ENCODE results near the gene SLC43A1.

SLC43A1 gene

DNA sequence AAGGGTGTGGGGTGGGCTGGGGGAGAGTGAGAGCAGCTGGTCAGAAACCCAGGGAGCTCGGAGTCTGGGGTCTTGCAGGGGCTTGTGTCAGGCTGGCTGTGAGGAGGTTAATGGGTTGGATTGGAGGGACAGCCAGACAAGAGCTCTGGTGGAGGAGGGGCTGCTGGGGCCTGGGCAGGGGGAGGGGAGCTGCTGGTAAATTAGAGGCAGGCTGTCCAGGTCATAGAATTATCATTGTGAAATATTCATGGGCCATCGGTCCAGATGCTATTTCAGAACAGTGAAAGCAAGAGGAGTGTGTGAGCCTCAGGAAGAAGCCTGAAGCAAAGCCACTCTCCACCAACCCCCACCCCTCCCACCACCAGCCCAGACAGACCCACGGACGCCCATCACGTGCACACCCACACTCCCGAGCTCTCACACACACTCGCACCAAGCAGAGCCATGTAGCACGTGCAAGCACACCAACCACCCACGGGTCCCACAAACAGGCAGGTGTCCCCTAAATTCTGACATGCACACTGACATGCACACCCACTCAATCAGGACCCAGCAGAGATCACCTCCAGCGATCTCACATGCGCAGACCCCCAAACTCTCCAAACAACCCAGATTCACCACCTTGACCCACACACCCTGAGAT lies 36.4 kb downstream of the SLC43A1 start:
- H3K9me3 ChIP-seq (ENCODE audit: control insufficient read depth, low read length) = no peaks in the 10 kb centered on the region
- no peaks in the 10 kb centered on the region for H3K36me3 ChIP-seq (ENCODE audit: control insufficient read depth, insufficient read depth, low read length)
- no peak overlapping the region for H3K27ac ChIP-seq (ENCODE audit: insufficient read depth, low read depth, low read length, poor library complexity, severe bottlenecking)
- WGBS, 2 experiments = 74 to 76% methylated on average over 11 of the region's 11 CpGs
- peaks cover 86% of the 10 kb centered on the region for H3K27me3 ChIP-seq (ENCODE audit: control insufficient read depth, insufficient read depth, low read length, poor library complexity, severe bottlenecking)
- H3K4me3 ChIP-seq (ENCODE audit: insufficient read depth, low read depth, low read length) = no peak overlapping the region
- H3K4me1 ChIP-seq (ENCODE audit: control insufficient read depth, insufficient read depth, low read length) = no peaks in the 10 kb centered on the region

DNA sequence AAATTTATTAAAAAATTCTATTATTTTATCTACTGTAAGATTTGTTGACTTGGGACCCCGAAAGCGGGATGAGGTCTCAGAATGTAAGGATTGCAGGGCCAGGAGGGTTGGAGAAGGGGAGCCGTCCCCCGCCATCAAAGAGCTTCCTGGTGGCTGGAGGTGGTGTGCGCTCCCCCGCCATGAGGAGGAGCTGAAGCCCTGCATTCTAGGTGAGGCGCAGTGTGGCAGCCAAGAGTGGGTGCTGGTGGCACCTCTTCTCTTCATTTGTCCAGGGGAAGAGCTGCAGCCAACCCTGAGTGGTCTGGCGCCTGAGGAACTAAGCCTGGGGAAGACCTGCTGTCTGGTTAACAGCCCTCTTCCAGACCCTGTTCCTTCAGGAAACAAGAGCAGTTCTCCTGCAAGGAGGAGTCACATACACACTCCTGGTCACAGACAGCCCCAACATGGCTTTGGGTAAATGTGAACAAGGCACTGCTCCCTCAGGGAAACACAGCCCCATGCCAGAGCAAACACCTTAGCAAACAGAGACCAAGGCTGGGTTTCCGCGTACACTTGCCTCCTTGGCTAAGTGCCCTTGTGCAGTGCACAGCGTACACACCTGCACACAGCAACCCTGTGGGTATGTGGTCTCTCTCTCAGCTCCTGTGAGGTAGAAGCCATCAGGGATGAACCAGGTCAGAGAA lies 37.9 kb downstream of the SLC43A1 start:
- Histone ChIP-seq H3K4me1 (ENCODE audit: control insufficient read depth, insufficient read depth, low read length) (no peaks in the 10 kb centered on the region), H3K36me3 (ENCODE audit: control insufficient read depth, insufficient read depth, low read length) (no peaks in the 10 kb centered on the region), H3K4me3 (ENCODE audit: insufficient read depth, low read depth, low read length) (no peak overlapping the region), H3K9me3 (ENCODE audit: control insufficient read depth, low read length) (no peaks in the 10 kb centered on the region), H3K27me3 (ENCODE audit: control insufficient read depth, insufficient read depth, low read length, poor library complexity, severe bottlenecking) (peaks cover 78% of the 10 kb centered on the region), H3K27ac (ENCODE audit: insufficient read depth, low read depth, low read length, poor library complexity, severe bottlenecking) (no peak overlapping the region)
- 92 to 94% methylated on average over 11 of the region's 11 CpGs for WGBS, 2 experiments

DNA sequence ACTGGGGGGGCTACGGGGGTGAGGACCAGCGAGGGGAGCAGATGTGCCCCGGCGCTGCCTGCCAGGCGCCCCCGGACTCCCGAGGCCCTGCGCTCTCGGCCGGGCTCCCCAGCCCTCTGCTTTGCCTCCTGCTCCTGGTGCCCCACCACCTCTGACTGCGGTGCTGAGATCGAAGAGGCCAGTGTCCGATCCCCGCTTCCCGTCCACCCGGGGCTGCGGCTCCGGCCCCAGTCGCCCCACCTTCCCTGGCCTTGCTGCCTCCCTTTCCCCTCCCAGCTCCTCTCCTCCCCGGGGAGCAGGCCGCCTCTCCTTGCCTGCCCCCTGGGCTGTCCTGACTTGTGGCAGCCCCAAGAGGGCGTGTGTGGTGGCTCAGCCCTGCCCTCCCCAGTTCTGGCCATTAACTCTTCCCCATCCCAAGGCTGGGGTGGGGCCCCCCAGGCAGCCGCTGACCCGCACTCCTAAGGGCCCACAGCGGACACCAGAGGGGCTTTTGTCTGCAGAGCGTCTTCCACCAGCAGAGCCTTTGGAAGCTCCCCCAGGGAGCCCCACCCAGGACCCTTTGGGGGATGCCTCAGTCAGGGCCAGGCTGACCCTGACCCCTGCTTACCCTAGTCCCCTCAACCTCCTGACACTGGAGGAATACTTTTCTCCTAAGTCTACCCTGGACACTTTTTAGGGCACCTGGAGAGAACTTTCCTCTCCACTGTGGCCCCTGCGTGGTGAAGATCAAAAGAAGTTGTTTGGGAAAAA lies 38.6 kb downstream of the SLC43A1 start:
- H3K4me3 ChIP-seq (ENCODE audit: insufficient read depth, low read depth, low read length) = peak overlapping the region; percentile 22
- 13 to 14% methylated on average over 26 to 27 of the region's 27 CpGs for WGBS, 2 experiments

DNA sequence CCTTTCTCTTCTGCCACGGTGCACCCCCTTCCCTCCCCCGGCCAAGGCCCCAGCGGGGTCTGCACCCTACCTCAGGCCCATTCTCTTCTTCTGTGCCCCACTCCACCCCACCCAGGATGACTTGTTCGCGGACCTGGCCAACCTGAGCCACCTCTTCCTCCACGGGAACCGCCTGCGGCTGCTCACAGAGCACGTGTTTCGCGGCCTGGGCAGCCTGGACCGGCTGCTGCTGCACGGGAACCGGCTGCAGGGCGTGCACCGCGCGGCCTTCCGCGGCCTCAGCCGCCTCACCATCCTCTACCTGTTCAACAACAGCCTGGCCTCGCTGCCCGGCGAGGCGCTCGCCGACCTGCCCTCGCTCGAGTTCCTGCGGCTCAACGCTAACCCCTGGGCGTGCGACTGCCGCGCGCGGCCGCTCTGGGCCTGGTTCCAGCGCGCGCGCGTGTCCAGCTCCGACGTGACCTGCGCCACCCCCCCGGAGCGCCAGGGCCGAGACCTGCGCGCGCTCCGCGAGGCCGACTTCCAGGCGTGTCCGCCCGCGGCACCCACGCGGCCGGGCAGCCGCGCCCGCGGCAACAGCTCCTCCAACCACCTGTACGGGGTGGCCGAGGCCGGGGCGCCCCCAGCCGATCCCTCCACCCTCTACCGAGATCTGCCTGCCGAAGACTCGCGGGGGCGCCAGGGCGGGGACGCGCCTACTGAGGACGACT lies 39.3 kb downstream of the SLC43A1 start:
- peak overlapping the region; percentile 22 for H3K4me3 ChIP-seq (ENCODE audit: insufficient read depth, low read depth, low read length)
- no peaks in the 10 kb centered on the region for H3K9me3 ChIP-seq (ENCODE audit: control insufficient read depth, low read length)
- no peaks in the 10 kb centered on the region for H3K36me3 ChIP-seq (ENCODE audit: control insufficient read depth, insufficient read depth, low read length)
- 6% methylated on average over 80 of the region's 80 CpGs for WGBS, 2 experiments
- H3K27me3 ChIP-seq (ENCODE audit: control insufficient read depth, insufficient read depth, low read length, poor library complexity, severe bottlenecking) = peaks cover 64% of the 10 kb centered on the region
- H3K27ac ChIP-seq (ENCODE audit: insufficient read depth, low read depth, low read length, poor library complexity, severe bottlenecking) = no peak overlapping the region
- no peaks in the 10 kb centered on the region for H3K4me1 ChIP-seq (ENCODE audit: control insufficient read depth, insufficient read depth, low read length)

More for the DNA sequence above, 38.6 kb downstream of the SLC43A1 start:
- Histone ChIP-seq H3K27ac (ENCODE audit: insufficient read depth, low read depth, low read length, poor library complexity, severe bottlenecking) (no peak overlapping the region), H3K27me3 (ENCODE audit: control insufficient read depth, insufficient read depth, low read length, poor library complexity, severe bottlenecking) (peaks cover 71% of the 10 kb centered on the region), H3K36me3 (ENCODE audit: control insufficient read depth, insufficient read depth, low read length) (no peaks in the 10 kb centered on the region), H3K4me1 (ENCODE audit: control insufficient read depth, insufficient read depth, low read length) (no peaks in the 10 kb centered on the region), H3K9me3 (ENCODE audit: control insufficient read depth, low read length) (no peaks in the 10 kb centered on the region)

DNA sequence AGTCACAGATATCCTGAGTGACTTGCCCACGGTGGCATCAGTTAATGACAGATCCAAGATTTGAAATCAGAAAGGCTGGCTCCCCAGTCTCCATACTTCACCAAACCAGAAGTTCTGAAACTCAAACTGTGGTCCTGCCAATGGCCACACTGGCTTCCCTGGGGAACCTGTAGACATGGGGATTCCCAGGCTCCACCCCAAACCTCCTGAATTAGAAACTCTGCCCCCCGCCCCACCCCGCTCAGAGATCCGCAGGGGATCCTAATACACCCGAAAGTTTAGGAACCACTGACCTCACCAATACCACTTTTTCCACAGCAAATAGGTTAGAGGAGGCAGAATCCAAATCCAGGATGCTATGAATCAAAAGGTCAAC lies 39.8 kb downstream of the SLC43A1 start:
- Histone ChIP-seq H3K27ac (ENCODE audit: insufficient read depth, low read depth, low read length, poor library complexity, severe bottlenecking) (no peak overlapping the region), H3K9me3 (ENCODE audit: control insufficient read depth, low read length) (no peaks in the 10 kb centered on the region), H3K4me1 (ENCODE audit: control insufficient read depth, insufficient read depth, low read length) (no peaks in the 10 kb centered on the region), H3K27me3 (ENCODE audit: control insufficient read depth, insufficient read depth, low read length, poor library complexity, severe bottlenecking) (peaks cover 59% of the 10 kb centered on the region), H3K4me3 (ENCODE audit: insufficient read depth, low read depth, low read length) (no peak overlapping the region), H3K36me3 (ENCODE audit: control insufficient read depth, insufficient read depth, low read length) (no peaks in the 10 kb centered on the region)
- 64 to 74% methylated on average over 5 of the region's 5 CpGs for WGBS, 2 experiments

DNA sequence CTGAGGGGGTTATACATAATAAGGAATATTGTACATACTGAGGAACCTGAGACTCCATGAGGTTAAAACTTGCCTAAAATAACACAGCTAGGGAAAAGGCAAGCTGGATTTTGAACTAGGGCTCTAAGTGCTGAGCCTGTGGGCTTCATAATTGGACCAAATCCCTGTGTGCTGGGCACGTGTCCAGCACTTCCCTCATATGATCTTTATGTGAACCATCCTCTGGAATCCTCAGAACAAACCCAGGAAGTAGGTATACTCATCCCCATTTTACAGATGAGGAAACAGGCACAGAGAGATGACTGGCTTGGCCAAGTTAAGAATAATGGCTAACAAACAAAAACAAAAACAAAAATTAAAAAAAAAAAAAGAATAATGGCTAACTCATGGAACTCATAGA lies 40.3 kb downstream of the SLC43A1 start:
- no peaks in the 10 kb centered on the region for H3K36me3 ChIP-seq (ENCODE audit: control insufficient read depth, insufficient read depth, low read length)
- H3K9me3 ChIP-seq (ENCODE audit: control insufficient read depth, low read length) = no peaks in the 10 kb centered on the region
- peaks cover 55% of the 10 kb centered on the region for H3K27me3 ChIP-seq (ENCODE audit: control insufficient read depth, insufficient read depth, low read length, poor library complexity, severe bottlenecking)
- H3K27ac ChIP-seq (ENCODE audit: insufficient read depth, low read depth, low read length, poor library complexity, severe bottlenecking) = no peak overlapping the region
- 69 to 89% methylated on average over 1 of the region's 1 CpG for WGBS, 2 experiments
- H3K4me3 ChIP-seq (ENCODE audit: insufficient read depth, low read depth, low read length) = no peak overlapping the region
- no peaks in the 10 kb centered on the region for H3K4me1 ChIP-seq (ENCODE audit: control insufficient read depth, insufficient read depth, low read length)

DNA sequence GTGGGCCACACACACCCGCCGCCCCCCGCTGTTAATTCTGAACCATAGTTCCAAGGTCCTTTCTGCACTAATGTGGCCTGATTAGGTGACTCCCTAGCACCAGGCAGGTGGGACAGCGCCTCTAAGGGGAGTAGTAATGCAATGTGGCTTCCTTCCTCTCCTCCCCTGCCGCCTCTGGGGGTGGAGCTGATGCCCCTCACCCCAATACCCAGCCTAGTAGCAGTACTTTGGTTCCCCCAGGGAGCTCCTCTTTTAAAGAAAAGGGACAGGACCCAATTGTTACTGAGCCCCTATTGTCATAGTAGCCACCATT lies 40.7 kb downstream of the SLC43A1 start:
- H3K27me3 ChIP-seq (ENCODE audit: control insufficient read depth, insufficient read depth, low read length, poor library complexity, severe bottlenecking) = peaks cover 55% of the 10 kb centered on the region
- 75 to 82% methylated on average over 5 of the region's 5 CpGs for WGBS, 2 experiments

DNA sequence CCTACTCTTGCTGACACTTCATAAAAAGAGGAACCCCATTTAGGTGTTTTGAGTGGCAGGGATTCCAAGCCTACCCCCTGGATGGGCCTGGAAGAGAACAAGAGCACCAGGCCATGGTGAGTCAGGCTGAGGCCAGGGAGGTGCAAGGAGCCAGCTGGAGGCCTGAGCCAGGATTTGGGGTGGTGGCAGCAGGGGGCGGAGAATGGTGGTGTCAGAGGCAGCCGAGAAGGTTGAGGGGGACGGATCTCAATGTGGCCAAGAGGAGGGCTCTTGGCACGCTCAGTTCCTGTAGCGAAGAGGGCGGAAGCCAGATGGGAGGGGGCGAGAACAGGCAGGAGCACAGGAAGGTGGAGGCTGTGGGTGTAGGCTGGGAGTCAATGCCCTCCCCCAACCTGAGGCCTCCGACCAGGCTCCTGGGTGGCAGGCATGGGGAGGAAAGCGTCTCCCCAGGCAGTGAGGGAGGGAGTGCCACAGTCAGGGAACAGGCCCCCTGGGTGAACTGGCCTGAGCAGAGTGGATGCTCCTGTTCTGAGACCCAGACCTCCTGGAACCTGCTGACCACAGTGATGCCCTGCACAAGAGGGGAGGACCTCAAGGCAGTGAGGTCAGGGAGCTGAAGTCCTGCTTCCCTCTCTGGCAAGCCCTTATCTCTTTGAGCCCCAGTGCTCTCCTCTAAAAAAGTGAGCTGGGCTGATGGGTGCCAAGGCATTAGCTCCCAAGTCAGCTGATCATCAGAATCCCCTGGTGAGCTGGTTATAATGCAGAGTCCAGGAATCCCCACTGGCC lies 41.3 kb downstream of the SLC43A1 start:
- no peaks in the 10 kb centered on the region for H3K9me3 ChIP-seq (ENCODE audit: control insufficient read depth, low read length)
- WGBS, 2 experiments = 68 to 70% methylated on average over 9 of the region's 9 CpGs
- H3K4me3 ChIP-seq (ENCODE audit: insufficient read depth, low read depth, low read length) = no peak overlapping the region
- peaks cover 50% of the 10 kb centered on the region for H3K27me3 ChIP-seq (ENCODE audit: control insufficient read depth, insufficient read depth, low read length, poor library complexity, severe bottlenecking)
- no peaks in the 10 kb centered on the region for H3K36me3 ChIP-seq (ENCODE audit: control insufficient read depth, insufficient read depth, low read length)
- no peak overlapping the region for H3K27ac ChIP-seq (ENCODE audit: insufficient read depth, low read depth, low read length, poor library complexity, severe bottlenecking)
- H3K4me1 ChIP-seq (ENCODE audit: control insufficient read depth, insufficient read depth, low read length) = no peaks in the 10 kb centered on the region

More for the DNA sequence above, 40.7 kb downstream of the SLC43A1 start:
- Histone ChIP-seq H3K9me3 (ENCODE audit: control insufficient read depth, low read length) (no peaks in the 10 kb centered on the region), H3K4me1 (ENCODE audit: control insufficient read depth, insufficient read depth, low read length) (no peaks in the 10 kb centered on the region), H3K4me3 (ENCODE audit: insufficient read depth, low read depth, low read length) (no peak overlapping the region), H3K27ac (ENCODE audit: insufficient read depth, low read depth, low read length, poor library complexity, severe bottlenecking) (no peak overlapping the region), H3K36me3 (ENCODE audit: control insufficient read depth, insufficient read depth, low read length) (no peaks in the 10 kb centered on the region)

DNA sequence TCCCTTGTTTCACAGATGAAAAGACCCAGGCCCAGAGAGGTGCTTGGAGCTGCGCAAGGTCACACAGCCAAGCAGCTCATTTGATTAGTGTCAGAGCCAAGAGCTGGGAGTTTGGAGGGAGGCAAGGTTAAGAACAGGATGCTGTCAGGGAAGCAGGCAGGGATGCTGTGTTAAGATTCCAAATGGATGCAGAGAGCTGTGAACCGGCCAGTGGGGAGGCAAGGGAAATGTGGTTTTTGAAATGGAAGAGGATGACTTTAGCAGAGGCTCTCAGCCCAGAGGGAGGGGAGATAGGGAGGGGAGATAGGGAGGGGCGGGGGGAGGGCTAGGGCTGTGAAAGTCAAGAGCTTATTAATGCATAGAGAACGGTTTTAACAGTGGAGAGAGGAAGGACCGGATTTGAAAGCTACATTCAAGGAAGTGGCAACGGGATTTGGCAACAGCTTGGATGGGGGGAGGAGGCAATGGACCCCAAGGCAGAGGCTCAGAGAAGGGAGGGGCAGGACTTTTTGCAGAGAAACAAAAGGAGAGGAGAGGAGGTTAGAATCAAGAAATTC lies 42.1 kb downstream of the SLC43A1 start:
- H3K4me3 ChIP-seq (ENCODE audit: insufficient read depth, low read depth, low read length) = no peak overlapping the region
- no peaks in the 10 kb centered on the region for H3K4me1 ChIP-seq (ENCODE audit: control insufficient read depth, insufficient read depth, low read length)
- no peaks in the 10 kb centered on the region for H3K9me3 ChIP-seq (ENCODE audit: control insufficient read depth, low read length)
- WGBS, 2 experiments = 41 to 50% methylated on average over 6 of the region's 6 CpGs
- no peaks in the 10 kb centered on the region for H3K36me3 ChIP-seq (ENCODE audit: control insufficient read depth, insufficient read depth, low read length)
- no peak overlapping the region for H3K27ac ChIP-seq (ENCODE audit: insufficient read depth, low read depth, low read length, poor library complexity, severe bottlenecking)
- H3K27me3 ChIP-seq (ENCODE audit: control insufficient read depth, insufficient read depth, low read length, poor library complexity, severe bottlenecking) = peaks cover 49% of the 10 kb centered on the region

Data from ectodermal cell (in vitro differentiated cells).